ENCODE measurements around the gene ZNF300.
"Not testable (repeated sequence)": the region's sequence is repeated elsewhere in the genome, so short reads cannot be mapped to it uniquely, and the experiment has no call there.

ZNF300 gene

GRCh38 chr5:150904479-150905311 is at the start of gene ZNF300:
ZNF300 (minus strand) TSS chr5:150904980; CDS start chr5:150903155, 1,825 bp downstream.
- no peak for DNase-seq (ENCODE audit: low spot score)

- DNase-seq (ENCODE audit: low spot score), result no peak
Measured at GRCh38 chr5:150948539-150948938, 43.8 kb upstream of the ZNF300 start.

- no peak for DNase-seq (ENCODE audit: low spot score)
Measured at GRCh38 chr5:150946351-150946905, 41.6 kb upstream of the ZNF300 start.

GRCh38 chr5:150945947-150946346 is 41.2 kb upstream of the ZNF300 start:
- DNase-seq (ENCODE audit: low spot score), result no peak

GRCh38 chr5:150945486-150945885 is 40.7 kb upstream of the ZNF300 start:
- no peak for DNase-seq (ENCODE audit: low spot score)

GRCh38 chr5:150931368-150931965 is 26.7 kb upstream of the ZNF300 start:
- DNase-seq (ENCODE audit: low spot score), result no peak

- no peak for DNase-seq (ENCODE audit: low spot score)
Measured at GRCh38 chr5:150918613-150919012, 13.8 kb upstream of the ZNF300 start.

- DNase-seq (ENCODE audit: low spot score), result no peak
Measured at GRCh38 chr5:150912312-150912814, 7.6 kb upstream of the ZNF300 start.

- DNase-seq (ENCODE audit: low spot score), result no peak
Measured at GRCh38 chr5:150905312-150905683, 518 bp upstream of the ZNF300 start.

GRCh38 chr5:150901446-150901845 is 3.3 kb downstream of the ZNF300 start:
- DNase-seq (ENCODE audit: low spot score), result no peak

- DNase-seq (ENCODE audit: low spot score), result no peak
Measured at GRCh38 chr5:150895431-150896428, 9.1 kb downstream of the ZNF300 start.

GRCh38 chr5:150879358-150879757 is 25.4 kb downstream of the ZNF300 start:
- DNase-seq (ENCODE audit: low spot score), result no peak

- DNase-seq (ENCODE audit: low spot score), result no peak
Measured at GRCh38 chr5:150862070-150862469, 42.7 kb downstream of the ZNF300 start.

GRCh38 chr5:150860246-150860821 is 44.4 kb downstream of the ZNF300 start:
- DNase-seq (ENCODE audit: low spot score), result no peak

GRCh38 chr5:150856700-150857099 is 48.1 kb downstream of the ZNF300 start:
- not testable (repeated sequence) for DNase-seq (ENCODE audit: low spot score)

GRCh38 chr5:150853561-150853960 is 51.2 kb downstream of the ZNF300 start:
- no peak for DNase-seq (ENCODE audit: low spot score)

- no peak for DNase-seq (ENCODE audit: low spot score)
Measured at GRCh38 chr5:150851039-150851438, 53.7 kb downstream of the ZNF300 start.

GRCh38 chr5:150848271-150848670 is 56.5 kb downstream of the ZNF300 start:
- DNase-seq (ENCODE audit: low spot score), result no peak

GRCh38 chr5:150847334-150847695 is 57.5 kb downstream of the ZNF300 start:
- DNase-seq (ENCODE audit: low spot score), result no peak

GRCh38 chr5:150846654-150847333 is 58.0 kb downstream of the ZNF300 start:
- DNase-seq (ENCODE audit: low spot score), result peak; percentile 88

- not testable (repeated sequence) for DNase-seq (ENCODE audit: low spot score)
Measured at GRCh38 chr5:150846308-150846653, 58.5 kb downstream of the ZNF300 start, which contains the start of gene IRGM. IRGM (plus strand) TSS chr5:150846521; CDS start chr5:150848124, 1,603 bp downstream.
